HG03060 (cell line): ENCODE data around the gene FUT4.
"Not testable (repeated sequence)": the region's sequence is repeated elsewhere in the genome, so short reads cannot be mapped to it uniquely, and the experiment has no call there.

Experiments used
- ATAC-seq: cut with Tn5 transposase; IDR thresholded peaks from one replicate; pipeline ENCODE4 v1.9.1; 2021; ENCODE audit warnings: low read depth, moderate number of reproducible peaks; ENCODE audit not compliant: unreplicated experiment

FUT4 gene, protein sequence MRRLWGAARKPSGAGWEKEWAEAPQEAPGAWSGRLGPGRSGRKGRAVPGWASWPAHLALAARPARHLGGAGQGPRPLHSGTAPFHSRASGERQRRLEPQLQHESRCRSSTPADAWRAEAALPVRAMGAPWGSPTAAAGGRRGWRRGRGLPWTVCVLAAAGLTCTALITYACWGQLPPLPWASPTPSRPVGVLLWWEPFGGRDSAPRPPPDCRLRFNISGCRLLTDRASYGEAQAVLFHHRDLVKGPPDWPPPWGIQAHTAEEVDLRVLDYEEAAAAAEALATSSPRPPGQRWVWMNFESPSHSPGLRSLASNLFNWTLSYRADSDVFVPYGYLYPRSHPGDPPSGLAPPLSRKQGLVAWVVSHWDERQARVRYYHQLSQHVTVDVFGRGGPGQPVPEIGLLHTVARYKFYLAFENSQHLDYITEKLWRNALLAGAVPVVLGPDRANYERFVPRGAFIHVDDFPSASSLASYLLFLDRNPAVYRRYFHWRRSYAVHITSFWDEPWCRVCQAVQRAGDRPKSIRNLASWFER

DNA sequence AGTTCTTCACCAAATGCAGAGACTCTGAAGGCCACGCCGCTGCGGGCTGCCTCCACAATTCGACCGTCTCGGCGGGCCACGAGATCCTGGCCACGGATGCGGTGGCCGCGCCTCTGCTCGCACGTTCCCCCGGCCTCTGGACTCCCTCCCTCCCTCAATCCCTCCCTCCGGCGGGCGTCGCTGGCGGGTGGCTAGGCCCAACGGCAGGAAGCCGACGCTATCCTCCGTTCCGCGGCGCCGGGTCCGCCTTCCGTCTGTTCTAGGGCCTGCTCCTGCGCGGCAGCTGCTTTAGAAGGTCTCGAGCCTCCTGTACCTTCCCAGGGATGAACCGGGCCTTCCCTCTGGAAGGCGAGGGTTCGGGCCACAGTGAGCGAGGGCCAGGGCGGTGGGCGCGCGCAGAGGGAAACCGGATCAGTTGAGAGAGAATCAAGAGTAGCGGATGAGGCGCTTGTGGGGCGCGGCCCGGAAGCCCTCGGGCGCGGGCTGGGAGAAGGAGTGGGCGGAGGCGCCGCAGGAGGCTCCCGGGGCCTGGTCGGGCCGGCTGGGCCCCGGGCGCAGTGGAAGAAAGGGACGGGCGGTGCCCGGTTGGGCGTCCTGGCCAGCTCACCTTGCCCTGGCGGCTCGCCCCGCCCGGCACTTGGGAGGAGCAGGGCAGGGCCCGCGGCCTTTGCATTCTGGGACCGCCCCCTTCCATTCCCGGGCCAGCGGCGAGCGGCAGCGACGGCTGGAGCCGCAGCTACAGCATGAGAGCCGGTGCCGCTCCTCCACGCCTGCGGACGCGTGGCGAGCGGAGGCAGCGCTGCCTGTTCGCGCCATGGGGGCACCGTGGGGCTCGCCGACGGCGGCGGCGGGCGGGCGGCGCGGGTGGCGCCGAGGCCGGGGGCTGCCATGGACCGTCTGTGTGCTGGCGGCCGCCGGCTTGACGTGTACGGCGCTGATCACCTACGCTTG is at the start of gene FUT4:
Gene FUT4 (plus strand): TSS at position 227 of the 951 bp plus-strand sequence. CDS start 213 bp downstream, at position 440.
- peak; percentile 73 for ATAC-seq

DNA sequence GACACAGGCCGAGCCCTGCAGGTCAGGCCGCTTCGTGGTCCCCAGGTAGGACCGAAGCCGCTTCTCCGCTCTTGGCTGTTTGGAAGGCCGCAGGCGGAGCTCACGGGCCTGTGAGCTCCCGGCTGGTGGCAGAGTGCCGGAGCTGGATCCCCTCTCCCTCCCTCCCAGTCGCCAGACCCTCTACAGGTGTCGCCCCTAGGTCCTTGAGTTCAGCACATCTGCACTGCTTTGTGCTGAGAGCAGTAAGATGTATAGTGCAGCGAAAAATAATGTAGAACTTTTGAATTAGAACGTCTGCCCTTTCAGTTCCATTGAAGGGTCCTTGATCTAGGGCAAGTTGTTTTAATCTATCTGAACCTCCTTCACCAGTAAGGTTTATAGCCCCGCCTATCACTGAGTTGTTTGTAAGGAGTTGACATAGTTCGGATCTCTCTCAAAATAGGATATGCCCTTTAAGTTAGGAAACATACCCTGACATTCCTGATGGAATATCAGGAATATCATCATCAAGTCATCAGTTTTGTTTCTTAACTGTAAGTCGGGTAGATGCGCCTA is 49.5 kb upstream of the FUT4 start:
- ATAC-seq, result peak; percentile 18

DNA sequence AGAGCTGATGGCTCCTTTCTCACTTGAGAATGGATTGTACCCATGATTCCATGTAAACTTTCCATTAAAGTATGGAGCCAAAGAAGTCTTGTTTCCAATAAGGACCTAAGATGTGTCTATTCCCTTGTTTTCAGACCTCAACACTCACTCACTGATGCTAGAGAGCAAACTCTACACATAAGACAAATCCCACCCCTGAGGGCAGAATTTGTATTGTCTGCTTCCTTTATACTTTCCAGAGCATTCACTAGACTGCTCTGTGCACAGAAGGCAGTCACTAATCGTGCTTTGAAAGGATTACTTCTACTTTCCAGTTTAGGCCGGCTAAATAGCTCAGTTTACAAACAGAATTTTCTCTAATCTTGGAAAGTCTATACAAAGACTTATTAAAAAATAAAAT is 43.5 kb upstream of the FUT4 start:
- no peak for ATAC-seq

DNA sequence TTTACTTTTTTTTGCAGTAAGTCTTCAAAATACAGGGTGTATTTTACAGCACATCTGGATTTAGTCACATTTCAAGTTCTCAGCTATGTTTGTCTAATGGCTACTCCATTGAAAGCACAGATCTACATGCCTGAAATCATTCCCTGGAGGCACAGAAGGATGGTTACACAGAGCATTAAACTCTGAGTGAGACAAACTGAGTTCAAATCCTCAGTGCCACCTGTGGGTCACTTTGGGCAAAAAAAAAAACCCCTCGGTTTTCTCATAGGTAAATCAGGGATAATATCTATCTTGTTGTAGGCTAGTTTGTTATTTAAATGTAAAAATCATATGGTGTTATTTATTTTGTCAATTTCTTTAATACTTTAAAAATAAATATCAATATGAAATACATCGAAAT is 42.2 kb upstream of the FUT4 start:
- ATAC-seq, result no peak

DNA sequence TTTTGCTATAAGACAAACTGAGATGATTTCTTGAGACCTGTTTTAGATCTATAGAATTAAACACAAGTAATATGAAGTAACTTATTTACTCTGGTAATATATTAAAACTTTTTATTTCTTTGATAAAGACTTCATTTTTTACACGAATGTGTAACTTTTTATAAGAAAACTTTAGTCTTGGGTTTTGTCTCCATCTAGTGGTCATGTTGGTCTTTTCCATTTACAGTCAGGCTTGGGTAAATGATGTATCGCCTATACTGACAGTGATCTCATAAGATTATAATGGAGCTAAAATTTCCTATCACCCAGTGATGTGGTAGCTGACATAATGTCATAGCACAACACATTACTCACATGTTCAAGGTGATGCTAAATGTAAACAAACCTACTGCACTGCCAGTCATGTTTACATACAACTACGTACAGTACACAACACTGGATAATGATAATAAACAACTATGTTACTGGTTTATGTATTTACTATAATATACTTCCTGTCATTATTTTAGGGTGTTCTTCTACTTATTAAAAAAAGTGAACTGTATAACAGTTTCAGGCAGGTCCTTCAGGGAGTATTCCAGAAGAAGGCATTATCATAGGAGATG is 38.9 kb upstream of the FUT4 start:
- no peak for ATAC-seq

DNA sequence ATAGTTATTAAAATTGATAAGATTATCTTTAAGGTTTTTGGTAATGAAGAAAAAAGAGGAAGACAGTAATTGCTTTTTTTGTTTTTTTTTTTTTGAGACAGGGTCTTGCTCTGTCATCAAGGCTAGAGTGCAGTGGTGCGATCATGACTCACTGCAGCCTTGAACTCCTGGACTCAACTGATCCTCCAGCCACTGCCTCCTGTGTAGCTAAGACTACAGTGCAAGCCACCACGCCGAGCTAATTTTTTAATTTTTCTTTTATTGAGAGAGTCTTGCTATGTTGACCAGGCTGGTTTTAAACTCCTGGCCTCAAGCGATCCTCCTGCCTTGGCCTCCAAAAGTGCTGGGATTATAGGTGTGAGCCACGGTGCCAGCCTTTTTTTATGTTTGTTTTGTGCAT is 37.2 kb upstream of the FUT4 start:
- not testable (repeated sequence) for ATAC-seq

DNA sequence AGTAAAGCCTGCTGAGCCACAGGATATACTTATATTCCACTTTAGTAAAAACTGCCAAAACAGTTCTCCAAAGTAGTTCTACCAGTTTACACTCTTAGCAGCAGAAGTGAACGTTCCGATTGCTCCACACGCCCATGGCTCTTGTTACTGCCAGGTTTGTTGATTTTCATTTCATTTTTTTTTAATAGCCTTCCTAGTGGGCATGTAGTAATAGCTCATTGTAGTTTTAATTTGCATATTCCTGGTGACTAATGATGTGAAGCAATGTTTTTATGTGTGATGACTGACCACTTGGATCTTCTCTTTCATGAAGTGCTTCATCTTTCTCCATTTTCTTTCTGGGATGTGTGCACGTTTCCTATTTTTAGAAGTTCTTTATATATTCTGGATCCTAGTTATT is 36.2 kb upstream of the FUT4 start:
- ATAC-seq, result no peak

DNA sequence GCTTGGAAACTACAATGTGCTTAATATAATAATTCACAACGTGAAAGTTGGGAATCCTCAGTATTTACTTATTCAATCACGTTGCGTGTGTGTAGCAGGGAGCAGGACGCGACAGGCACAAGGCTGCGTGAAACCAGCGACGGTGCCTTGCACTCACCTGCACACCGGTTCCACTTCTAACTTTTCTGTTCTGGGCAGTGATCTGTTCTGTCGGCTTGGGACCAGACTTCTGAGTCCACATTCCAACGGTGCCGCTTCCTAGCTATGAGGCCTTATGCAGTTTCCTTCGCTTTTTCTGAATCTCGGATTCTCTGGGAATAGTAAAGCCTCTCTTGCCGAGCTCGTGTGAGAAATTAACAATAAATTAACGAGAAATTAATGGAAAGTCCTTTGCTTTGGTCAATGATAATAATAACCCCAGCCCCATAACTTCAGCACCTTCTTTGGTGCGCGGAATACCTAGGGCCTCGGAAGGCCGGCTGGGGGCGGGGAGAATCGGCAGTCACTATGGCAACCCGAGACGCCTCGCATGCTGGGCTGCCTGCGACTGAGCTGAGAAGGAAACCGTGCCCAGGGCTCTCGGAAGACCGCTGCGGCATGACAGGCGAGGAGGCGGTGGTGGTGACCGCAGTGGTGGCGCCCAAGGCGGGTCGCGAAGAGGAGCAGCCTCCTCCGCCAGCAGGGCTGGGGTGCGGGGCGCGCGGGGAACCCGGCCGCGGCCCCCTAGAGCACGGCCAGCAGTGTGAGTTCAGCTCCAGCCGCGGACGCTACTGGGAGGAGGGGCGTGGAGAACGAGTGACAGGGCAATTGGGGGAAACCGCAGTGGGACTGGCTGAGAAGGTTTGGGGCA is 31.6 kb upstream of the FUT4 start, which contains the start of gene C11orf97:
Gene C11orf97 (plus strand): TSS at position 530 of the 850 bp plus-strand sequence. CDS start 68 bp downstream, at position 598.
- ATAC-seq, result no peak

DNA sequence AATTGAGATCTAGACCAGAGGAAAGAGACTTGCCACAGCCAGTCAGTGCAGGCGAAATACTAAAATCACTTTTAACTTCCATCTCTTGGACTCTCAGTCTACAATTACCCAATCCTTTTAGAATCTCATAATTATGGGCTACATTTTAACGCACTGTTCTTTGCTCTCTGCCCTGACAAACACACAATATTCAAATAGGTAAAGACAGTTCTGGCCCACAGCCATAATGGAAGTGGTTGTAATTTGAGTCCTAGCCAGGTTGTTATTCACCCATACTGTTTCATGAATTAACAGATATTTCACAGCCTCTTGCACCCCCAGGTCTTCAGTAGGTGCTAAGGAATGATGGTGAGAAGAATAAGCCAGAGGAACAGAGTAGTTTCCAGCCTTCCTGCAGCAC is 30.6 kb upstream of the FUT4 start:
- ATAC-seq, result no peak

DNA sequence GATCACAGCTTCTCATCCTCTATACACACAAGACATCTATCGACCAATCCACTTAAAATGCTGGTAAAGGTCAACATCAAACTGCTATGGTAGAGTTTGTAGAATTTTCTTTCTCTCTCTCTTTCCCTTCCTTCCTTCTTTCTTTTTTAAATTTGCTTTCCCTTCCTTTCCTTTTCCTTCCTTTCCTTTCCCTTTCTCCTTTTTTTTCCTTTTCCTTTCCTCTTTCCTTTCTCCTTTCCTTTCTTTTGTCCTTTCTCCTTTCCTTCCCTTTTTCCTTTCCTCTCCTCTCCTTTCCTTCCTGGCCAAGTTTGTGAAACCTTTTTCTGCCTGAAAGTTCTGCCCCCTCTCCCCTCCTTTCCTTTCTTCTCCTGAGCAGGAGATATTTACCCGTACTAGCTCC is 28.3 kb upstream of the FUT4 start:
- ATAC-seq, result no peak

DNA sequence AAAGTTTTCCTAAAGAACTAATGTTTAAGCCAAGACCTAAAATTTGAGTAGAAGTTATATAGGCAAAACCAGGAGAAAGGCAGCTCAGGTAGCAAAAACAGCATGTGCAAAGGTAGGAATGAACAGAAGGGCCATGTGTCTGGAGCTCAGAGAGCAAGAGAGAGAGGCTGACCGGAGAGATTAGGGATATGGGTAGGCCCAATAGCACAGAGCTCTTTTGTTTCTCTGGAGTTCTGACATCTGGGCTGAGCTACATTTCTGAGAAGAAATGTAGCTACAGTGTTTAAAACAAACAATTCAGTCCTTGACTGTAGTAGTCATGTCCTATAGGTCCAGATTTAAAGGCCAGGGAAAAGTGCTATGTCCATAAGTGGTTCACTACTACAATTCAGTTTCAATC is 27.0 kb upstream of the FUT4 start:
- no peak for ATAC-seq

DNA sequence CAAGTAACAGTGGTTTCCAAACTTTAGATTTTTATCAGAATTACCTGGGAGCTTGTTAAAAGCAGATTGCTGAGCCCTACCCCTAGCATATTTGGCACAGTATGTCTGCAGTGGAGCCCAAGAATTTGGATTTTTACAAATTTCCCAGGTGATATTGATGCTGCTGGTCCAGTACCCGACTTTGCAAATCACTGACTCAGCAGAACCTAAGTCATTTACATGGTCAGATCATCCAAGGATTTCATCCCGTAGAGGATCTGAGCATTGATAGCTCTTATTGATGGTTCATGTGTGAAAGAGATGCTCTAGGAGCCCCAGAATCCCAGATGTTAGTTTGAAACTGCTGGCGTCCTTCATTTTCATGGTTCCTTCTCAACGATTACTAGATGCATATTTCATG is 25.4 kb upstream of the FUT4 start:
- no peak for ATAC-seq

DNA sequence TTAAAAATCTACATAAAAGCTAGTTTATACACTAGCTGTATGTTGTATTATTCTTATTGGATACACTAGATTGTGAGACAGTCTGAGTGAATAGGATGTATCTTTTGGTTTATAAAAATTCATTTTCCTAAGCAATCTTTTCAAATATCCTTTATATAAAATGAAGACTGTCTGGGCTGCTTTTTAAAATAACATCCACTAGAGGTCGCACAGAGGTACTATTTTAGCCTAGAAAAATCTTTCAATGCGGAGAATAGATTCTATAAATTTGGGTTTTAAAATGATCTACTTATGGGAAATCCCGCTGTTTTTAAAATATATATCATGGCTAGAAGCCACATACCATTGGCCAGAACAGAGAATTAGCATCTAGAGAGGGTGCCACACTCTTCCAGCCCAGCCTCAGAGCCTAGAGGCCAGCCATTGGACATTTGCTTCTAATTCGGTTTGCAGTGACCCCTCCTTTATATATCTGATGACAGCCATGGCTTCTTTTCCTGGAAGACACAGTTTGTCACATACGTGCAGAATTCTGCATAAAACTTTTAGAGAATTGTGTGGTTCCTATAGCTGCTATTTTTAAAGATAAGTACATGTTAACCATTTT is 24.1 kb upstream of the FUT4 start:
- no peak for ATAC-seq

DNA sequence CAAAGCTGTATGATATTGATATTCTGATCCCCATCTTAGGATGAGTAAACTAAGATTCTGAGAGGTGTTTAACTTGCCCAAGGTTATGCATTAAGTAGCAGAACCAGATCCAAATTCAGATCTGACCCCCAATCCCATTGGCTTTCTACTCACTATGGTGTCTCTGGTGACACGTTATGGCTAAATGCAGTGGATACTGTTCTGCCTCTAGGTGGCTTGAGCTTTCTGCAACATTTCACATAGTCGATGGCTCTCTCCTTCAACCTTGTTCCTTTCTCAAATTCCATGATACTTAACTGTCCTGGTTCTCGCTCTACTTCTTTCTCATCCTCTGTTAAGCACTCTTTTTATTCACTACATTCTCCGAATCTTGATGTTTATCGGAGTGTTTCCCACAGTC is 22.0 kb upstream of the FUT4 start:
- no peak for ATAC-seq

DNA sequence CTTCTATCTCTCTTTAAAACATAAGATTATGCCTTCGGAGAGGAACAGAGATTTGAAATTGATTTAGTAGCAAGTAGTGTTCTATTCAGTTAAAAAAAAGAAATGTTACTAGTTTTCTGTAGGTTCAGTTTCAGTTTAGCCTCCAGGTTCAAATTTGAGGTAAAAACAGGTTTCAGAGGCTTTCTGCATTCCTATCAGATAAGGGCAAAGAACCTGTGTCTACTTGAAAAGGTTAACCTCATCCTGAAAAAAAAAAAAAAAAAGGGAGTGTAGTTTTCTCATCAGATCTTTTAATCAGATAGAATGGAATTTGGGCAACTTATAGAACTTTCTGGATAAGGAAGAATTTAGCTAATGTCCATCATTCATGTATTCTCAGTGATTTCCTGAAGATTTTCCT is 19.4 kb upstream of the FUT4 start:
- no peak for ATAC-seq

DNA sequence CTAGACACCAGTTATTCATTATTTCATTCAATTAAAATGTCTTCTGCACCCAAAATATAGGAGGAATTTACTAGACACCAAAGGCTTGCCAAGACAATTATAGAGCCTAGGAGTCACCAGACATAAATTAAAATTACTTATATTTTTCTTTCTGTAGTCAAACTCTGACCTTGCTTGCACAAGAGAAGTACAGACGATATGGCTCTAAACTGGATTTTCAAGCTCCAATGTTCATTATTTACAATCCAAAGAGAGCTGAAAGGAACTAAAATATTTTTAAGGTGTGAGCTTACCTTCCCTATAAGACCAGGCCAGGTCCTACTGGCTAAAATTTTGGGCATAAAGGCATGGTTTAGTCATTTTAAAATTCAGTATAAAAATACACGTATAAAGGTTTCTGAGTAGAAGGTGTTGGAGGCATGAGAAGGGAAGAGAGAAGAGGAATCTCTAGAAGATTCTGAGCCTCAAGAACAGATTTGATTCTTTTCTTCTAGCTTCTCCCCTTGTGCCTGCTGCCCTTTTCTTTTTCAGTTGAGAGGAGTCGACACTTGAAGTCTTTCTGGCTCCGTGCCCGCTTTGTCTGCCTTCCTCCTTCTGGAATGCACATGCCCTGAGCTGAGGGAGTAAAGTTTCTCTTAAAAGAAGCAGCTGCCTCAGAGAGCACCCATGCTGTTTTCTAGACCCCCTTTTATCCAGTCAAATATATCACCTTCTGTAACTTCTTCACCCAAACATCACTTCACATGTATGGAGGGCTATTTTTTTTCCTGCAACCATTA is 18.0 kb upstream of the FUT4 start:
- no peak for ATAC-seq

DNA sequence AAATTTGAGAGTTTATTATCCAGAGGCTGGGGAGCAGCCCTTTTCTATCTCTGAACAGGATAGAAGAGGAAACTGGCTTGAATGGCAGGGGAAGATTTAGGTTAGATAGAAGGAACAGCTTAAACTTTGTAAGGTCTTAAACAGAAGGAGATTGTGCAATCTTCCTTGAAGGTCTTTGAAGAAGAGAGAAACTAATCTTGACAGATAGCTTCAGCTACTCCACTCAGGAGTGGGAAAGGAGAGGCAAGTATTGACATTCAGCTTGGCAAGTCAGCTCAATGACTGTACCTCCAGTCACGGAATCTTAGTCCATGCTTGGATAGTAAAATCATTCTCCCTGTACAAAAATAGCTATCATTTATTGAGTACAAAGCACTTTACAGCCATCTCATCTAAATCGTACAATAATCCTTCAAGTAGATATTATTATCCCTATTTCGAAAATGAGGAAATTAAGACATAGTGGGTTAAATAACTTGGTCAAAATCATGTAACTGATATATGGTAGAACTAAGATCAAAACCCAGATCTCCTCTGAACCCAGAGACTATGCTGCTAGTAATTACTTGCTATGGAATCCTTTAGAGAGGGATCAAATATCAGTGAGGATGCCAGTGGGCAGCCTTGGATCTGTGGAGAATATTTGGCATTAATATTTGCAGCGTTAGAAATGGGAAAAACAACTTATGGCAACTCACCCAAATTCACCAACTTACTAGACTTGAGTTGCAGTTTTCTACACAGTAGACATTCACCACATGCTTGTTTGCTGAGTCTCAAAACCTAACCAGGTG is 16.9 kb upstream of the FUT4 start:
- no peak for ATAC-seq

DNA sequence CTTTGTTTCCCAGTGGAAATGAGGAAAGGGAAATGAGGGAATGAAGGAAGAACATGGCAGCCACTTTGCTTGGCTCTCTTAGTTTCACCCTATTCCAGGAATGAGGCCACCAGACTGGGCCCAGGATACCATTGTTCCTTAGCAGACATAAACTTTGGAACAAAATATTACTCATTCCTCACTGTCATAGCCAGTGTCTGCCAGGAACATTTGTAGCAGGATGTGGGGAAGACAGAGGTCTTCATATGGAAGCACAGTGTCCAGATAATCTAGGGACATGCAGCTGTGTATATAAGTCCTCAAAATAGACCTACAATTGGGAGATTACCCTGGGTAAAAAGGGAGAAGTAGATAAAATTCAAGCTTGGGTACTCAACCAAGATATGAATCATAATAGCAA is 15.2 kb upstream of the FUT4 start:
- ATAC-seq, result no peak
